ENCODE data around the gene WNT7A.

WNT7A gene

DNA sequence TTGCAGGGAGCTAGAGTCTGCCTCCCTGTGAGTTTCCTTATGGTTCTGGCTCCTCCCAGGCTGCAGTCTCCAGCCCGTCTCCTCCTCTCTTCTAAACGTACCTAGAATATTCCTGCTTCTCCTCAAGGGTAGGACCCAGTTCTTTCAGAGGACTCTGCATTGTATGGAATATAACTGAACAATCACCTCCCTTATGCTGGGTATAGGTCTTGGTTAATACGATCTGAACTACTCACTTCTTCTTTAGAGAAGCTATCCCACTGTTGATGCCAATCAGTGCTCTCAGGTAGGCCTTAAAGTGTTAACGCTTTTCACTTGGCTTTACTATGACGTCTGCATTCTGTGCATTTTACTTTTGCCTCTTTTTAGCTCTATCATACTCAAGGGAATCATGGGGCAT, 98.5 kb downstream of the WNT7A start:
- no peak for DNase-seq (ENCODE audit: low read depth)
- TF ChIP-seq, protein P1, sequence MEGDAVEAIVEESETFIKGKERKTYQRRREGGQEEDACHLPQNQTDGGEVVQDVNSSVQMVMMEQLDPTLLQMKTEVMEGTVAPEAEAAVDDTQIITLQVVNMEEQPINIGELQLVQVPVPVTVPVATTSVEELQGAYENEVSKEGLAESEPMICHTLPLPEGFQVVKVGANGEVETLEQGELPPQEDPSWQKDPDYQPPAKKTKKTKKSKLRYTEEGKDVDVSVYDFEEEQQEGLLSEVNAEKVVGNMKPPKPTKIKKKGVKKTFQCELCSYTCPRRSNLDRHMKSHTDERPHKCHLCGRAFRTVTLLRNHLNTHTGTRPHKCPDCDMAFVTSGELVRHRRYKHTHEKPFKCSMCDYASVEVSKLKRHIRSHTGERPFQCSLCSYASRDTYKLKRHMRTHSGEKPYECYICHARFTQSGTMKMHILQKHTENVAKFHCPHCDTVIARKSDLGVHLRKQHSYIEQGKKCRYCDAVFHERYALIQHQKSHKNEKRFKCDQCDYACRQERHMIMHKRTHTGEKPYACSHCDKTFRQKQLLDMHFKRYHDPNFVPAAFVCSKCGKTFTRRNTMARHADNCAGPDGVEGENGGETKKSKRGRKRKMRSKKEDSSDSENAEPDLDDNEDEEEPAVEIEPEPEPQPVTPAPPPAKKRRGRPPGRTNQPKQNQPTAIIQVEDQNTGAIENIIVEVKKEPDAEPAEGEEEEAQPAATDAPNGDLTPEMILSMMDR (IDR thresholded peaks at IDR 0.05; ENCODE audit: control insufficient read depth, insufficient read depth, low read depth, low read length, missing control alignments), result no peak
- no peak overlapping the region for H3K4me3 ChIP-seq (ENCODE audit: control insufficient read depth, low read depth, low read length)

DNA sequence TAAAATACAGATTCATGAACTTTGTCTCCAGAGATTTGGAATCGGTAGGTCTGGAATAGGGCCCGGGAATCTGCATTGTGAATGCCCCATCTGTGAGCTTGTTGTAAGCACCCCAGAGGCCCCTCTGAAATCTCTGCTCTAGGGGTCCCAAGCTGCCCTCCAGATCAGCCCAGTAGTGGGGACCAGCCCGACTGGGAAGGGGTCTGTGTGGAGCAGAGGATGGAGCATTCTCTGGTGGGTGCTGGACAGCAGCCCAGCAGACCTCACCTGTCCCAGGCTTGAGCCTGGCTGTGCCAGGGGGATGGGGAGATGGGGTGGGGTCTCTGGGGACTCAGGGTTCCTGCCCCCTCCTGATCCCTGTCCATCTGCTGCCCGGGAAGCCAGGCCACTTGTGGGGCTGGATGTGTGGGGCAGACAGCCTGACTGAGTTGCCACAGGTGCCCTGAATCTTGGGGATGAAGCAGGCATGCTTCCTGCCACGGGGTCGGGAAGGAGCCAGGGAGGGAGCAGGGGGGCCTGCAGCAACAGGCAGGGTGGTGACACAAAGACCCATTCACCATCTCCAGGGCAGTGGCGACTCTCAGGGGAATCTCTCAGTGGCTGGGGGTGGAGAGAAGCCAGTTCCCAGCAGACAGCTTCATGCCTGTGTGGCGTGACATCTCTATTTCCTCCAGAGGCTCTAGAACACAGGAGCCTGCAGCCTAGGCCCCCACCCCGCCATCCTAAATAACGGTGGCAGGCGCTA, 99.3 kb downstream of the WNT7A start:
- DNase-seq (ENCODE audit: low read depth), result no peak
- TF ChIP-seq, protein P1 (IDR thresholded peaks at IDR 0.05; ENCODE audit: control insufficient read depth, insufficient read depth, low read depth, low read length, missing control alignments), result no peak
- H3K4me3 ChIP-seq (ENCODE audit: control insufficient read depth, low read depth, low read length), result no peak overlapping the region

DNA sequence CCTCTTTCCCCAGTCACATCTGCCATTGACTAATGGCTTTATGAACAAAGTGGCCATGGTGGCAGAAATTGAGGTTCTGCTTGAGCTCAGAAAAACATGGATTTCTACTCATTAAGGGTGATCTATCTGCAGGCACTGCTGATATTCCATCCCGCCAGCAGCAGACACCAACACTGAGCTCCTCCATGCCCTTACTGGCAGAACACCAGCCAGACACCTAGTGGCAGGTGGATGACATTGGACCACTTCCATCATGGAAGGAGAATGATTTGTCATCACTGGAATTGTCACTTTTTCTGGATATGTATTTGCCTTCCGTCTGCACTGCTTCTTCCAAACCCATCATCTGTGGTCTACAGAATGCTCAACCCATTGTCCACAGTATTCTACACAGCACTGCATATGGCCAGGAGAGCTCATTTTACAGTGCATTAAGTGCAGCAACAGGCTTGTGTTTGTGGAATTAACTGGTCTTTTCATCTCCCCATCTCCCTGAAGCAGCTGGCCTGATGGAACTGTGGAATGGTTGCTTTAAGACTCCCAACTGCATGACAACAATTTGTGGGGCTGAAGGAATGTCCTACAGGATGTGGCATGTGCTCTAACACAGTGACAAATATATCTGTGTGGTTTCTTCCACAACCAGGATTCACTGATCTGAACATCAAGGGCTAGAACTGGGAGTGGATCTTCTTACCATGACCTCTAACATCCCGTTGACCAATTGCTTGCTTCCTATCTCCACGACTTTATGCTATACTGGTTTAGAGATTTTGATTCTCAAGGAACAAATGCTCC, 103.4 kb downstream of the WNT7A start:
- no peak overlapping the region for H3K4me3 ChIP-seq (ENCODE audit: control insufficient read depth, low read depth, low read length)
- TF ChIP-seq, protein P1 (IDR thresholded peaks at IDR 0.05; ENCODE audit: control insufficient read depth, insufficient read depth, low read depth, low read length, missing control alignments), result no peak
- no peak for DNase-seq (ENCODE audit: low read depth)

DNA sequence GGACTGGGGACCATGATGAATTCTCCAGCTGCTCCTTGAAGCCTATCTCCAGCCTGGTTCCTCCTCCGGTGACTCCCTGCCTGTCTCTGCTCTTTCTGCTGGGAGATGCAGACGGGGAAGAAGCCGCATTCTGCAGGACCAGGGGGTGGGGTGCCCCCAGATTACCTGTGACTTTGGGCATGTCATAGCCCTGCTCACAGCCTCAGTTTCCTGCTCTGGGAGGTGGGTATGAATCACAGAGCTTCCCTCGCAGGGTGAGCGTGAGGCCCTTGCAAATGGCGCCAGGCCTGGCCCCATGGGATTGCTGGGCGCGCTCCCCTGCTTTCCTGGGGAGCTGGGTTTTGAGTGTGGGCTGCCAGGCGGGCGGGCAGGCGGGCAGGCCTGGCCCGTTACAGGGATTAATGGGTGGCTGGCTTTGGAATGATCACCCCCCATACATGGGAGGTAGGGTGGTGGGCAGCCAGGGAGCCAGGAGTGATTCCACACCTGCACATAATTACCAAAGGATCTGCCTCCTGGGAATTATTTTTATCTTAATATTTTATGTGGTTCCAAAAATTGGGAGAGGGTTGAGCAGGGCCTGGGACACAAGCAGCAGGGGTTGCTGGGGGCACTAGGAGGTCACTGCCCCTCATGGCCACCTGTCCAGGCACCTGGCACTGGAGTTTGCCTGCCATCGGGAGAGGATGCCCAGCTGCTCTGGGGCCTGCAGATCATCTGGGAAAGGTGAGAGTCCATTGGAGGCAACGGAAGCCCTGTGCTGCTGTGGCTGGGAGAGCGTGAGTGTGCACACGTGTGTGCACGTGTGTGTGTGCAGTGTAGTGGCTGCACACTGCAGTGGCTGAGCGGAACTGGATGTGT, 106.8 kb downstream of the WNT7A start:
- no peak overlapping the region for H3K4me3 ChIP-seq (ENCODE audit: control insufficient read depth, low read depth, low read length)
- no peak for DNase-seq (ENCODE audit: low read depth)
- TF ChIP-seq, protein P1 (IDR thresholded peaks at IDR 0.05; ENCODE audit: control insufficient read depth, insufficient read depth, low read depth, low read length, missing control alignments), result no peak

DNA sequence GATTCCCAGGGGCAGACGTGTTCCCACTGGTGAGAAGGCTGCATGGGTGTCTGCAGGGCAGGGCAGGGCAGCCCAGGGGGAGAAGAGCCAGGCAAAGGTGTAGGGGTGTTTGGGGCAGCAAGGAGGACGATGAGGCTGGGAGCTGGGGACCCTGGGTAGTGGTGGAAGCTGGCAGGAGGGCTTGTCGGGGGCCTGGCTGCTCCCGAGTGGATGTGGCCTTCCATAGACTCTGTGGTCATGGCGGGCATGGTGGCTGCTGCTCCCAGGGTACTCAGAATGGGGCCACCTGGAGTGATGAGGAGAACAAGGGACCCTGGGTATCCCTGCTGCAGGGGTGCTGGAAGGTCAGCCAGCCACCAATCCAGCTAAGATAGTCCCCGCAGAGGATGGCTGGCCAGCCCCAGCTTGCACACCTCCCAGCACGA, 107.5 kb downstream of the WNT7A start:
- TF ChIP-seq, protein P1 (IDR thresholded peaks at IDR 0.05; ENCODE audit: control insufficient read depth, insufficient read depth, low read depth, low read length, missing control alignments), result no peak
- no peak for DNase-seq (ENCODE audit: low read depth)
- H3K4me3 ChIP-seq (ENCODE audit: control insufficient read depth, low read depth, low read length), result no peak overlapping the region

DNA sequence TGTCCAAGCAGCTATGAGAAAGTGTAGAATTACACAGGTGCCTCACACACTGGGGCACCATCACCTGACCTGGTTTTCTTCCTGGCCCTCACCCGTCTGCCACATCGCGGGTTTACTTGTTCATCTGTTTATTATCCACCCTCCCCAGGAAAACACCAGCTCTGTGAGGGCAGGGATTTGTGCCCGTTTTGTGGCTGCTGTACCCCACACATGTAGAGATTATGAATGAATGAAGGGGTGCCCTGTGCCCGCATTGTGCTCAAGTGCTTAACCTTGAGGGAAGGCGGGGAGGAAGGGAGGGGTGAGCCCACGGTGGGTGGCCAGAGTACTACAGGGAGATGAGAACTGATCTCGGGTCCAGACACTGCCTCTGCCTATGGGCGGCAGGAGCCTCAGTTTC, 108.4 kb downstream of the WNT7A start:
- no peak overlapping the region for H3K4me3 ChIP-seq (ENCODE audit: control insufficient read depth, low read depth, low read length)
- no peak for DNase-seq (ENCODE audit: low read depth)
- TF ChIP-seq, protein P1 (IDR thresholded peaks at IDR 0.05; ENCODE audit: control insufficient read depth, insufficient read depth, low read depth, low read length, missing control alignments), result no peak
